Activated CD8-positive, alpha-beta memory T cell treated with anti-CD3 and anti-CD28 coated beads, Interleukin-2, amount 50 U/mL, for 1 hour (primary cell): Measurements from ENCODE around the gene AMY2B.
"Not testable (repeated sequence)": the region's sequence is repeated elsewhere in the genome, so short reads cannot be mapped to it uniquely, and the experiment has no call there.

Experiments used
- DNase-seq: peaks from one replicate; pipeline ENCODE4 v3.0.0-alpha.2; 2020; ENCODE audit errors: extremely low read depth

AMY2B gene

DNA sequence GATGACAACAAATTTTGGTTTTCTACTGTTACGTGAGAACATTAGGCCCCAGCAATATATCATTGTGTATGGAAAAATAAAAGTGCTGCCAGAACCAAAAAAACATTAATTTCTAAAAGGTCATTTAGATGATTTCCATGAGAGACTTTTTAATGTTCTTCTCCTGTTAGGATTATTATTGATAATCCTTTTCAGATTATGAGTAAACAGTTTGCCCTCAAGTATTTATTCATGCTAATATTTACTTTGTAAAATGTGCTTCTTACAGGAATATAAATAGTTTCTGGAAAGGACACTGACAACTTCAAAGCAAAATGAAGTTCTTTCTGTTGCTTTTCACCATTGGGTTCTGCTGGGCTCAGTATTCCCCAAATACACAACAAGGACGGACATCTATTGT lies at the start of gene AMY2B:
AMY2B (plus strand) TSS at position 301 of the 400 bp plus-strand sequence; CDS start at position 315, 14 bp downstream.
- DNase-seq, result not testable (repeated sequence)

DNA sequence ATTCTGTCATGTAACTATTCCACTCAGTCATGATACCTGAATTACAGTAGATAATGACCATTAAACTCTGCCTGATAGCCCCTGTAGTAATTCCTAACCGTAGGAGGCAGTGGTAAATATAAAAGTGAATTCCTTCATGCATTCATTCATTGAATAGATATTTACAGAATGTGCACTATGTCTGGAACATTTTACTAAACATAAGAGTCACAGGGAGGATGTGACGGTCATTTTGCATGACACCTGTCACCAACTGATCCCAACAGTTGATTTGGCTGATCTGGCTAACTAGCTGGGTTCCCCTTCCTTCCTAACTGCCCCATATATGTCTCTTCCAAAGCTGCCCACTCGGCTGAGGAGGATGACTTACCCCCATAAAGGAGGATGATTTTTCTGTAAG lies 48.0 kb upstream of the AMY2B start:
- DNase-seq, result no peak

DNA sequence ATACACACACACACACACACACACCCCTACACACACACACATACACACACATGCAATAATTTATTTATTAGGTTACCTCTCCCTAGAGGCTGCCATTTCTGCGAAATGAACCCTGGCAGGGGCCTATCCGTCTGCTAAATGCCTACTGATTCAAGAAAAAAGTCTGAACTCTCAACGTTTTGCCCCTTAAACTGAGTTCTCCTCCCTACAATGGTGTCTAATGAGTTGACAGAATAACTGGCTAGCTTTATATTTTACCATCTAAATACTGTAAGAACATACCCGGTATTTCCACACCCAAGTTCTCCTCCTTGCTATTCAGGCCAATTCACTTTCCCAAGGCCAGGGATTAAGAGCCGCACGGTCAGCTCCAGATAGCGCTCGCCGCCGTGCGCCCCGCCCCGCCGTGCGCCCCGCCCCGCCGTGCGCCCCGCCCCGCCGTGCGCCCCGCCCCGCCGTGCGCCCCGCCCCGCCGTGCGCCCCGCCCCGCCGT lies 46.2 kb upstream of the AMY2B start:
- no peak for DNase-seq

DNA sequence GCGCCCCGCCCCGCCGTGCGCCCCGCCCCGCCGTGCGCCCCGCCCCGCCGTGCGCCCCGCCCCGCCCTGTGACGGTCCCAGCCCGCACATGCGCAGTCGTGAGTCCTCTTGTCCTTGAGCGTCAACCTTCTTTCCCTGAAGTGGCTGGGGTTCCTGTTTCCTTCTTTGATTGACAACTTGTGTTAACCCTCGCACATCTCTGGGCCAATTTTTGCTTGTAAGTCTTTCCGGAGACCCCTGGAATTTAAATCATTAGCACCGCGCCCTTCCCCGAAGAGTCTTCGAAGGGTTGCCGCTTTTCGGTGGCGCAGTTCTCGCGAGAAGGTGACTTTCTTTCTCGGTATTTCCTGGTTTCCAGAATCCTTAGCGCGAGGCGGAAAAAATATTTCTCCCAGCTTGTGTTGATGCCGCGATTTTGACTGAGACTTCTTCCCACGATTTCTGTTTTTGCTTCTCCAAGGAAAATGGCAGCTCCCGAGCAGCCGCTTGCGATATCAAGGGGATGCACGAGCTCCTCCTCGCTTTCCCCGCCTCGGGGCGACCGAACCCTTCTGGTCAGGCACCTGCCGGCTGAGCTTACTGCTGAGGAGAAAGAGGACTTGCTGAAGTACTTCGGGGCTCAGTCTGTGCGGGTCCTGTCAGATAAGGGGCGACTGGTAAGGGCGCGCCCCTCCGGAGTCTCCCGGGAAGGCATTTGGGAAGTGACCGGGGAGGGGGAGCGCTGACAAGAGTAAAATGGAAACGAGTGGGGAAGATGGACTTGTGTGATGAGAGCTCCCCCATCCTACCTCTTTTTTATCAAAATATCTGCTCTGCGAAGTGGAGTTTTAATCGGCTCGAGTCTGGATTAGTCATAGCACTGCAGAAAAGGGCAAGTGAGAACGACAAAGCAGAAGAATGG lies 45.5 kb upstream of the AMY2B start, which contains the start of gene RNPC3:
RNPC3 (plus strand) TSS at position 93 of the 901 bp plus-strand sequence; CDS start at position 465, 372 bp downstream.
- DNase-seq, result peak; percentile 84

DNA sequence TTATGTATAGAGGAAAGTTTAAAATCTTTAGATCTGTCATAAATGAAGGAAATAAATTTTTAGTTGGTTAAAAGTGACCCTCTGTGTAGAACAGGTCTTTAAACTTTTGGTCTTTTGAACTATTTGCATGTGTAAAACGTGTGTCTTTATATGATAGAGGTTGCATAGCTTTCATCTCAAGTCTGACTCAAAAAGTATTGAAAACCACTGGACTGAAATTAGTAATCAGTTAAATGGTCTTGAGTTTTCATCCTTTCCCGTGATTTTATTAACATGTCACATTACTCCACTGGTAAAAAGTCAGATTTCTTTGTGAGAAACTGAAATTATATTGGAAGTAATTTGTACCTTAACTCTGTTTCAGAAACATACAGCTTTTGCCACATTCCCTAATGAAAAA lies 44.1 kb upstream of the AMY2B start:
- no peak for DNase-seq

DNA sequence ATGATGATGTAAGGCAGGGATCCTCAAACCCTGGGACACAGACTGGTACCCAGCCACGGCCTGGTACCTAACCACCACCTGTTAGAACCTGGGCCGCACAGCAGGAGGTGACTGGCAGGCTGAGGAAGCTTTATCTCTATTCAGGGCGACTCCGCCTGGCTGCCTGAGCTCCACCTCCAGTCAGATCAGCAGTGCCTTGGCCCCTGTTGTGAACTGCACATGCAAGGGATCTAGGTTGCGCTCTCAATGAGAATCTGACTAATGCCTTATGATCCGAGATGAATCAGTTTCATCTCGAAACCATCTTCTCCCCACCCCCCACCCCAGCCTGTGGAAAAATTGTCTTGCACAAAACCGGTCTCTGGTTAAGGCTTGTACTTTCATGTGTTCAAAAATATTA lies 41.6 kb upstream of the AMY2B start:
- DNase-seq, result no peak

DNA sequence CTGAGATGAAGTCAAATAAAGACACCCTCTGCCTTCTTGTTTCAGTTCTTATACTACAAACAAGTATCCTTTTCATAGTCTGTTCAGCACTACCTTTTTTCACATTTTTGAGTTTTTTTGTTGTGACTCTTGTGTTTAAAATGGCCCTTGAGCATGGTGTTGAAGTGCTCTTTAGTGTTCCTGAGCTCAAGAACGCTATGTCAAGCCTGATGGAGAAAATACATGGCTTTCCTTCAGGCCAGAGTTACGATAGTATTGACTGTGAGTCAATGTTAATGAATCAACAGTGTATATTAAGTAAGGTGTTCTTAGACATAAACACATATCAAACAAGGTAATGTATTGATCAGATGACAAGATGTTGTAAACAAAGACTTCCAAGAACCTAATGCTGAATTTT lies 33.2 kb upstream of the AMY2B start:
- no peak for DNase-seq

DNA sequence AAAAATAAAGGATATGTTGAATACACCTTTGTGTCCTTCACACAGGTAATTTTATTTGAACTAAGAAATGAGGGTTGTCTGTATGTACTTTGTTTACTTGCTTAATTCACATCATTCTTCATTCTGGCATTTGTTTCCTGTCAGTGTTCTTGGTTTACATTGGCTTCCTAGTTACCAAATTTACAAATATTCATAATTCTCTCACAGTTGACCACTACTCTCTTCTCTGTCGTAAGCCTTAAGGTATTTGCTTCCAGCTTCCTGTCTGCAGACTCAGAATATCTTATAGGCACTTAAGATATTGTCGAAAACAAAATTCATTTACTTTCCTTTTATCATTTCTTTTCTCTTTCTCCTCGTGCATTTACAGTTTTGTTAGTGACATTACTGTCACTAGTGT lies 30.0 kb upstream of the AMY2B start:
- DNase-seq, result no peak

DNA sequence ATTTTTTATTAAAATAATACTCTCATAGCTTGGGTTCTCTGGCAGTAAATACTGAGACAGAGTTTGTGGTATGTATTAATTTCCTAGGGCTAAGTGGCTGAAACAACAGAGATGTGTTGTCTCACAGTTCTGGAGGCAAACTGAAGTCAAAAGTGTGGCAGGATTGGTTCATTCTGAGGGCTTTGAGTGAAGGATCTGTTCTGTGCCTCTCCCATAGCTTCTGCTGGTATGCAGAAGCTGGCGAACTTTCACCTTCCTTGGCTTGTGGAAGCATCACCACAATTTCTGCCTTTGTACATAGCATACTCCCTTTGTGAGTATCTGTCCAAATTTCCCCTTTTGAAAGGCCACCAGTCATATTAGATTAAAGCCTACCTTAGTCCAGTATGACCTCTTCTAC lies 24.9 kb upstream of the AMY2B start:
- no peak for DNase-seq

DNA sequence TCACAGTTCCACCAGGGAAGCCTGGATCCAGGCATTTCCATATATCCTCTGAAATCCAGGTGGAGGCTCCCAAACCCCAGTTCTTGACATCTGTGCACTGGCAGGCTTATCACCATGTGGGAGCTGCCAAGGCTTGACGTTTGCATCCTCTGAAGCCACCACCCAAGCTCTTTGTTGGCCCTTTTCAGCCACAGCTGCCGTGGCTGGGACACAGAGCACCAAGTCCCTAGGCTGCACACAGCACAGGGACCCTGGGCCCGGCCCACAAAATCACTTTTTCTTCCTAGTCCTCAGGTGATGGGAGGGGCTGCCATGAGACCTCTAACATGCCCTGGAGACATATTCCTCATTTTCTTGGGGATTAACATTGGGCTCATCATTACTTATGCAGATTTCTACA lies 23.5 kb upstream of the AMY2B start:
- DNase-seq, result no peak

DNA sequence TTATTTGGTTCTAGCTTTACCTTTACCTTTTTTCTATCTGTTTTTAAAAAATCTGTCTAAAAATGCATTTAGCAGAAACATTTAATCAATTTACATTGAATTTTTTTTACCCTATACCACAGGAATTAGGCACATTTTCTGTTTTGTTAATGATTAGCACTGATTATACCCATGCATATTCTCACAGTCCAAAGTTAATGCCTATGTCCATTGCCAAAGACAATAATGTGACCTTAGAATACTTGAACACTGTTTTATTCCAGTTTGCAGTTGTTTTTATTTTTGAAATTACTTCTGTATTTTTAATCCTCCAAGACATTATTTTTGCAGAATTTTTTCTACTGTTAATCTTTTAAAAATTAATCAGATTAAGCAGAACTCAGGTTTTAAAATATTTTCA lies 11.0 kb upstream of the AMY2B start:
- DNase-seq, result no peak

DNA sequence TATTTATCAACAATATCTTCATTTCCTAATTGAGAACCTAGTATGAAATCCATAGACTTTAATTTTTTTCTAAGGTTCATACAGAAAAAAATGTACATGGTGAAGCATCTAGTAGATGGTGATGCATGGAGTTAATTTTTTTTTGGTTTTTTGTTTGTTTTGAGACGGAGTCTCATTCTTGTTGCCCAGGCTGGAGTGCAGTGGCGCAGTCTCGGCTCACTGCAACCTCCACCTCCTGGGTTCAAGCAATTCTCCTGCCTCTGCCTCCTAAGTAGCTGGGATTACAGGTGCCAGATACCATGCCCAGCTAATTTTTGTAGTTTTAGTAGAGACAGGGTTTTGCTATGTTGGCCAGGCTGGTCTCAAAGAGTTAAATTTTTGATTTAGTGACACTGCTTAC lies 10.3 kb upstream of the AMY2B start:
- DNase-seq, result not testable (repeated sequence)

DNA sequence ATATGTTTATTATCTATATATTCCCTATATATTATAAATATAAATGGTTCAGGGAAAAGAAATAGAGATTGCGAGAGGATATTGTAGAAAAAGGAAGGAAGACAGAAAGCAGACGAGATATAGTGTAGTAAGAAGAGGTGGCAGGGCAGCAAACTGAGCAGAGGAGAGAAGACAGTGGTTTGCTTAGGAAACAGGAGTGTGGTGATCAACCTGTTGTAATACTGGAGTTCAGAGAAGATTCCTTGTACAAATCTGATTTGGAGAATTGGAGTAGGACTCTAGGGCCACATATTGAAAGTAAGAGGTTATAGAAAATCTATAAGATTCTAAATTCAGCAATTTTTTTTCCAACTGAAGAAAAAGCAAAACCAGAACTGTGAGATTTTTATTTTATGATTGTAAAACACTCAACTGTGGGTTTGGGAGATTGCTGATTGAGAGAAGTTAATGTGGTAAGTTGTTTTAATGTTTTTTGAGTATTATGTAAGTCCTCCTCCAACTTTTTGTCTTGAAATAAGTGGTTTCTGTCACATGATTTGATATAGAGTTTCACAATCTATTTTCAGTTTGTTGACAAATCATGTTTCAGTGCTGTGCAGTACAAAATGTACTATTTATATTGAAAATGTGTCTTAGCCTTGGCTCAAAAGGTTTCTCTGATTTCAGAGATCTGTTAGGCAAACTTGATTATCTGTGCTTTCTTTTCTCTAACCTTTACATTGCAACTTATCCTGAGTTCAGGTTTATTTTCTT lies 9.6 kb upstream of the AMY2B start:
- no peak for DNase-seq

DNA sequence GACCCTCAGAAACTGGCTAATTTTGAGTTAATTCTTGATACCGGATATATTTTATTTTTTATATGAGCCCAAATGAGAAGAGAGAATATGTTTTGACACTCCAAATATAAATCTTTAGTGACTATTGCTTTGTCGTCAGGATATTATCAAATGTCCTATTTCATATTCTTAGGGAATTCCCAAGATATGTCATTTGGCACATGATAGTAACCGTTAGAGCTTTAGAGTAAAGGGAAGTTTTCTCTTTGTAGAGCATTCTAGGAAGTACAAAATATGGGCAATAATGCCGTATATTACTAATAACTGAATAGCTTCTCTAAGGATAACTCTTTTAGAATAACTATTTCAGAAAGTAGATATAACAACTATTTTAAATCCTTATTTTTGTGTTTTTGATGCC lies 8.3 kb upstream of the AMY2B start:
- no peak for DNase-seq

DNA sequence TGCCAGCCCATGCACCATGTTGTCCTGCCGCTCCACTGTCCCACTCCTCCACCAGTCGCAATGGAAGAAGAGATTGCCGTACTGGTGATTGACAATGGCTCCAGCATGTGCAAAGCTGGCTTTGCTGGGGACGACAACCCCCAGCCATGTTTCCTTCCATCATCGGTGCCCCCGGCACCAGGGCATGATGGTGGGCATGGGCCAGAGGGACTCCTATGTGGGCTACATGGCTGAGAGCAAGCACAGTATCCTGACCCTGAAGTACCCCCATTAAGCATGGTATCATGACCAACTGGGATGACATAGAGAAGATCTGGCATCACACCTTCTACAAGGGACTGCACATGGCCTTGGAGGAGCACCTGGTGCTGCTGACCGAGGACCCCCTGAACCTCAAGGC lies 1.9 kb upstream of the AMY2B start:
- no peak for DNase-seq

DNA sequence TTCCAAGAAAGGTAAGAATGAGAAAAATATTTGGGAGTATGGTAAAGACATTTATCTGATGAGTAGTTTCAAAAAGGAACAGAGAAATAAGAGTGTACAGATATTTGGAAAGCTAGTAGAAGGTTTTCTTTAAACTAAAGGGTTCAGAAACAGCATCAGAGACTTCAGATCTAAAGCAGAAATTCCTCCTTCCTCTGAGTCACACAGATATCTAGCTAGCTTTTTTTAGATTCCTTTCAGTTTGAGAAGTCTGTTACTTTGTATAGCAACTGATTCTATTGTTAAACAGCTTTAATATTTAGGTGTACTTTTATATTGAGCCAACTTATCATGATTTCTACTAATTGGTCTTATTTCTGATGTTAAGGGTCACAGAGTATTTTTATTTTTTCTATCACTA lies 4.7 kb downstream of the AMY2B start:
- DNase-seq, result no peak

DNA sequence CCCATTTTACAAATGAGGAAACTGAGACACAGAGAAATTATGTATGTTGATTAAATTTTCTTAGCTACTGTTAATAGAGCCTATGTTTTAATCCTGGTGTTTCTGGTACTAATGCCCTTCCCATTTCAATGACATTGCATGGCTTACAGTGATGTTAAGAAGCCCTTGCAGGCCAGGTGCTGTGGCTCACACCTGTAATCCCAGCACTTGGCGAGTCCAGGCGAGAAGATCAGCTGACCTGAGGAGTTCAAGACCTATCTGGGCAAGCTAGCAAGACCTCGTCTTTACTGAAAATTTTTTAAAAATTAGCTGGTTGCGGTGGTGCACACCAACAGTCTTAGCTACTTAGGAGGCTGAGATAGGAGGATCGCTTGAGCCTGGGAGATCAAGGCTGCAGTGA lies 5.4 kb downstream of the AMY2B start:
- not testable (repeated sequence) for DNase-seq

DNA sequence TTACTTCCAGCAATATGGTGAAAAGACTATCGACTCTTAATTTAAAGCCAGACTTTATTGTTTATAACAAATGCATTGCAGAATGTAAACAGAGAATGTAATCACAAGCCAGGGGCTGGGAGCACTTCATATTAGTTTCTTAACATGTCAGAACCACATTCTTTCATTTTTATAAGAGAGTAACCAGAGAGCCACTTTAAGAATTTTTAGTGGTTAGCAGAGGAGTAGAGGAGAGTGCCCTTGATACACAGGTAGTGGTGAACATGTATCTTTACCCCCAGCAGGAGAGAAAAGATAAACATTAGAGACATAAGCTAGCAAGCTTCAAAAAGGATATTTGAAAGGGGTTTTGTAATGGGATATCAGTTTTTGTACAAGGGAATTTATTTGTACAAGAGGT lies 11.1 kb downstream of the AMY2B start:
- DNase-seq, result no peak

DNA sequence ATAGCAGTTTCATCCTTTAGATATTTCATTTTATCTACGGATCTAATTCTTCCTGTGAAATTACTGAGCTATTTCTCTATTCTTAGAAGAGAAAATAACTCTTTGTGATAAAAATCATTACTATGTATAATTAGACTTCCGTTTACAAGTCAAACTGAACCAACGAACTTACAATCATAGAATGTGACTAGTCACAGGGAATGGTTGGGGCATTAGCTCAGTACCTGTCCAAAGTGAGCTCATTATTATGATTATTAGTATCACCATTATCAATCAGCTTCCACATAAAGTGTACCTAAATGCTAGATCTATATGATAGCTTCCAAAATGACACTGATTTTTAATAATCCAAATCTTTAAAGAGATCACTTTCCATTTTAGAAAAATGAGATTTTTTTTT lies 12.5 kb downstream of the AMY2B start:
- DNase-seq, result no peak

DNA sequence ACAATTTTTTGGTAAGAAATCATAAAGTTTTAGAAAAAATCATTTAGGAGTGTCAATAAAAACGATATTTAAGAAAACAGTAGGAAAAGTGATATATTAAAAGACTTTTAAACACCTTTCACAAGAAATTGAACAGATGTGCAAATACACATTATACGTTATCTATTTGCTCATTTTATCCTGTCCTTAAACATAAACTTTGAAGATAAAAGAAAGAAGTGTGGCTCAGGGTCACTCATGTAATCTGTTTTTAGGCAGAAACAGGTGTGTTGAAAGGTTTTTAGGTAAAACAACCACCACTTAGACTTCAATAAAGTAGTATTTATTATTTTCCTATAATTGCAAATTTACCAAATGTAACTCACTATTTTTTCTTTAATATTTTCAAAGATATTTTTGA lies 13.1 kb downstream of the AMY2B start:
- no peak for DNase-seq

DNA sequence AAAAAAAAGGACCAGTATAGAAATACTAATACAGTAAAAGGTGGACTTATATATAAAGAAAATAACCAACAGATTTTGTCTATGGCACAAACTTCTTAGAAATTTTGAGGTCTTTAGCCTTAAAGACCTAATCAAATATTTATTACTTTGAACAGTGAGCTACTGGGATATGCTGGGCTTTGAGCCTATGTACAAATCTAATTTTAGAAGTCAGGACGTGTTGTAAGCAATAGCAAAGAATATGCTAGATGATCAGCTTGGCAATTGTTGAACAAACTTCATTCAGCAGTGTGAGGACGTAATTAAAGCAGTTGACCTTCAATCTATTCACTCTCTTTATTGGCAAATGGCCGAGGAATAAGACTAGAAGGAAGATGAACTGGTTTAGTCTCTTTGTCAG lies 31.4 kb downstream of the AMY2B start:
- DNase-seq, result not testable (repeated sequence)

DNA sequence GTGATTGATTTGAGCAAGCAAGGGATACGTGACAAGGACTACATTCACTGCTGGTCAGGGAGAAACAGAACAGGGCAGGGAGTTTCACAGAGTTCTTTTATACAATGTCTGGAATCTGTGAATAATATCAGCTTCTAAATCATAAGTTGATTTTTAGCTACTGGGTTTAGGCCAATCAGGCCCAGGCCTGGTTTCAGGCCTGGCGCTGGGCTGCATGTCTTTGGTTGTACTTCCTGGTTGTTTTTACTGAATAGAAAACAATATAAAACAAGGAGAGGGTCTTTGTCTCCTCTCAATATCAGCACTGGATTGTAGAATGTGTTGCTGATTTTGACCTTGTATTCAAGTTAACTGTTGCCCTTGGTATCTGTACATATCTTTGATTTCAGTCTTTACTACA lies 45.0 kb downstream of the AMY2B start:
- DNase-seq, result no peak

DNA sequence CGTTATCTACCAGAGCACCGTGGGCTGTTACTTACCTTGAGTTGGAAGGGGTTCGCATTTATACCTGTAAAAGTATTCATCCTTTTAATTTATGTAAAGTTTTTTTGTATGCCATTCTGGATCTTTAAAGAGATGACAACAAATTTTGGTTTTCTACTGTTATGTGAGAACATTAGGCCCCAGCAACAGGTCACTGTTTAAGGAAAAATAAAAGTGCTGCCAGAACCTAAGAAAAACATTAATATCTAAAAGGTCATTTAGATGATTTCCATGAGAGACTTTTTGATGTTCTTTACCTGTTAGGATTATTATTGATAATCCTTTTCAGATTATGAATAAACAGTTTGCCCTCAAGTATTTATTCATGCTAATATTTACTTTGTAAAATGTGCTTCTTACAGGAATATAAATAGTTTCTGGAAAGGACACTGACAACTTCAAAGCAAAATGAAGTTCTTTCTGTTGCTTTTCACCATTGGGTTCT lies 45.6 kb downstream of the AMY2B start, which contains the start of gene AMY2A:
AMY2A (plus strand) TSS at position 434 of the 484 bp plus-strand sequence; CDS start at position 448, 14 bp downstream.
- not testable (repeated sequence) for DNase-seq
